Neural progenitor cell (in vitro differentiated cells): Measurements from ENCODE around the gene GNAI2.

Experiments
- EZH2 ChIP-seq: fragments of 200-600 bp; sonication (generic); IDR thresholded peaks from 2 replicates; pipeline ENCODE4 v1.6.1; 2017; ENCODE audit warnings: antibody characterized with exemption, mild to moderate bottlenecking, moderate library complexity
- EZH2phosphoT487 ChIP-seq: fragments of 200-600 bp; sonication (generic); IDR thresholded peaks from 2 replicates; pipeline ENCODE4 v1.6.1; 2017; ENCODE audit warnings: antibody characterized with exemption
- TF ChIP-seq, protein P1 (sequence below): fragments of 200-600 bp; sonication (generic); IDR thresholded peaks from 2 replicates; pipeline ENCODE4 v1.5.1; 2017; ENCODE audit warnings: antibody characterized with exemption, mild to moderate bottlenecking

- TF ChIP-seq, protein P1, sequence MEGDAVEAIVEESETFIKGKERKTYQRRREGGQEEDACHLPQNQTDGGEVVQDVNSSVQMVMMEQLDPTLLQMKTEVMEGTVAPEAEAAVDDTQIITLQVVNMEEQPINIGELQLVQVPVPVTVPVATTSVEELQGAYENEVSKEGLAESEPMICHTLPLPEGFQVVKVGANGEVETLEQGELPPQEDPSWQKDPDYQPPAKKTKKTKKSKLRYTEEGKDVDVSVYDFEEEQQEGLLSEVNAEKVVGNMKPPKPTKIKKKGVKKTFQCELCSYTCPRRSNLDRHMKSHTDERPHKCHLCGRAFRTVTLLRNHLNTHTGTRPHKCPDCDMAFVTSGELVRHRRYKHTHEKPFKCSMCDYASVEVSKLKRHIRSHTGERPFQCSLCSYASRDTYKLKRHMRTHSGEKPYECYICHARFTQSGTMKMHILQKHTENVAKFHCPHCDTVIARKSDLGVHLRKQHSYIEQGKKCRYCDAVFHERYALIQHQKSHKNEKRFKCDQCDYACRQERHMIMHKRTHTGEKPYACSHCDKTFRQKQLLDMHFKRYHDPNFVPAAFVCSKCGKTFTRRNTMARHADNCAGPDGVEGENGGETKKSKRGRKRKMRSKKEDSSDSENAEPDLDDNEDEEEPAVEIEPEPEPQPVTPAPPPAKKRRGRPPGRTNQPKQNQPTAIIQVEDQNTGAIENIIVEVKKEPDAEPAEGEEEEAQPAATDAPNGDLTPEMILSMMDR = no peak
- no peak for TF ChIP-seq EZH2
- TF ChIP-seq EZH2phosphoT487 = no peak
Measured at GRCh38 chr3:50237754-50238548, 1.9 kb downstream of the GNAI2 start.
